ENCODE data around the gene USP16.

DNA sequence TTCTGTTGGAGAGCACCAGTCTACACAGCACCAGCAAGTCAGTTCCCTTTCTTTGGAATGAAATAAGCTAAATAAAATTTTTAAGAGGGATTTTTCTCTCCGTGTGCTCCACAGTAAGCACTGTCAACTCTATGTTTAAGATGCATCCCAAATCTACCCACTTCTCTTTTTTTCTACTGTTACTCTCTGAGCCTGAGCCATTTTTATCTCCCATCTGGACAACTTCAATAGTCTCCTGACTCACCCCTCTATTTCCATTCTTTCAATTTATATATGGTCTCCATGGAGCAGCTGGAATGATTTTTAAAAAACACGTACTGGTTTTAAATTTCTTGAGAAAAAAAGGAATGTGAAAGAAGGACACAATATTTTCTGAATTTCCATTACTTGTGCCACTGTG lies 73.7 kb downstream of the USP16 start:
- TF ChIP-seq FOXM1 (IDR thresholded peaks at IDR 0.05; ENCODE audit: borderline replicate concordance) (no peak), FOXK2 (IDR thresholded peaks at IDR 0.05) (no peak), HDGF (IDR thresholded peaks at IDR 0.05; ENCODE audit: borderline replicate concordance) (no peak), ARNT (IDR thresholded peaks at IDR 0.05) (no peak), CTBP1 (IDR thresholded peaks at IDR 0.05; ENCODE audit: borderline replicate concordance) (no peak), BHLHE40 (IDR thresholded peaks at IDR 0.05; ENCODE audit: borderline replicate concordance) (no peak), LEF1 (IDR thresholded peaks at IDR 0.05; ENCODE audit: borderline replicate concordance) (no peak), TARDBP (IDR thresholded peaks at IDR 0.05) (no peak), ZNF384 (IDR thresholded peaks at IDR 0.05) (no peak), FOXA1 (IDR thresholded peaks at IDR 0.05) (no peak), ELF4 (IDR thresholded peaks at IDR 0.05) (no peak), SP1 (IDR thresholded peaks at IDR 0.05) (no peak), SUZ12 (IDR thresholded peaks at IDR 0.05) (no peak), L3MBTL2 (conservative IDR thresholded peaks at IDR 0.05) (no peak)

Measured in HEK293T (cell line).